ENCODE results near the gene ICE1.

DNA sequence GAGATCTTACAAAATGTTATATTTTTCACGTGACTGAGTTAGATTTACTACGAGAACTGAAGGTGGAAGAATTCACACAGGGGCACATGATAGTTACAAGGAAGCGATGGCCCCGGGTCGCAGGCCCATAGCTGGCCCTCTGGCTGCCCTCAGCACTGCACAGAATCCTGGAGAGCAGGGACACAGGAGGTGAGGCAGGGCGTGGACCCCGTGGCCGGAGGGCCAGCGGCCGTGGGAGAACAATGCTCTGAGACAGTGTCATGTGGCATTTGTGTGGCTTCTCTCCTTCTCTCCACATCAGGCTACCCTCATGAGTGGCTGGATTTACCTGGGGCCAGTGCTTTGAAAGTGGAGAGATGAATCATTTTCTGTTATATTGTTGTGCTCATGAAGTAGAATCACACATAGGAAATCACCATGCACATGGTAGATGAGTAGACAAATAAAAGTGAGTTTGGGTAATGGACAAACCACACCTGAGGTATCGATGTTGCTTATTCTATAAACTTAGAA is 89.5 kb downstream of the ICE1 start:
- TF ChIP-seq NR2C2 (CRISPR knock-in tag; IDR thresholded peaks at IDR 0.05) (no peak), RELA (CRISPR knock-in tag; IDR thresholded peaks at IDR 0.05; ENCODE audit: borderline replicate concordance) (no peak), NFATC4 (CRISPR knock-in tag; IDR thresholded peaks at IDR 0.05) (no peak), NFE2L1 (CRISPR knock-in tag; IDR thresholded peaks at IDR 0.05) (no peak), ESRRA (CRISPR knock-in tag; IDR thresholded peaks at IDR 0.05; ENCODE audit: borderline replicate concordance) (no peak), KAT7 (CRISPR knock-in tag; IDR thresholded peaks at IDR 0.05; ENCODE audit: borderline replicate concordance) (no peak), GABPB1 (CRISPR knock-in tag; IDR thresholded peaks at IDR 0.05) (no peak)
- TF ChIP-seq, protein P1, sequence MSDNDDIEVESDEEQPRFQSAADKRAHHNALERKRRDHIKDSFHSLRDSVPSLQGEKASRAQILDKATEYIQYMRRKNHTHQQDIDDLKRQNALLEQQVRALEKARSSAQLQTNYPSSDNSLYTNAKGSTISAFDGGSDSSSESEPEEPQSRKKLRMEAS (CRISPR knock-in tag; IDR thresholded peaks at IDR 0.05): no peak
- TF ChIP-seq, protein P2, sequence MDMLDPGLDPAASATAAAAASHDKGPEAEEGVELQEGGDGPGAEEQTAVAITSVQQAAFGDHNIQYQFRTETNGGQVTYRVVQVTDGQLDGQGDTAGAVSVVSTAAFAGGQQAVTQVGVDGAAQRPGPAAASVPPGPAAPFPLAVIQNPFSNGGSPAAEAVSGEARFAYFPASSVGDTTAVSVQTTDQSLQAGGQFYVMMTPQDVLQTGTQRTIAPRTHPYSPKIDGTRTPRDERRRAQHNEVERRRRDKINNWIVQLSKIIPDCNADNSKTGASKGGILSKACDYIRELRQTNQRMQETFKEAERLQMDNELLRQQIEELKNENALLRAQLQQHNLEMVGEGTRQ (CRISPR knock-in tag; IDR thresholded peaks at IDR 0.05): no peak
- TF ChIP-seq, protein P3, sequence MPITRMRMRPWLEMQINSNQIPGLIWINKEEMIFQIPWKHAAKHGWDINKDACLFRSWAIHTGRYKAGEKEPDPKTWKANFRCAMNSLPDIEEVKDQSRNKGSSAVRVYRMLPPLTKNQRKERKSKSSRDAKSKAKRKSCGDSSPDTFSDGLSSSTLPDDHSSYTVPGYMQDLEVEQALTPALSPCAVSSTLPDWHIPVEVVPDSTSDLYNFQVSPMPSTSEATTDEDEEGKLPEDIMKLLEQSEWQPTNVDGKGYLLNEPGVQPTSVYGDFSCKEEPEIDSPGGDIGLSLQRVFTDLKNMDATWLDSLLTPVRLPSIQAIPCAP (CRISPR knock-in tag; IDR thresholded peaks at IDR 0.05): no peak
- TF ChIP-seq, protein P4, sequence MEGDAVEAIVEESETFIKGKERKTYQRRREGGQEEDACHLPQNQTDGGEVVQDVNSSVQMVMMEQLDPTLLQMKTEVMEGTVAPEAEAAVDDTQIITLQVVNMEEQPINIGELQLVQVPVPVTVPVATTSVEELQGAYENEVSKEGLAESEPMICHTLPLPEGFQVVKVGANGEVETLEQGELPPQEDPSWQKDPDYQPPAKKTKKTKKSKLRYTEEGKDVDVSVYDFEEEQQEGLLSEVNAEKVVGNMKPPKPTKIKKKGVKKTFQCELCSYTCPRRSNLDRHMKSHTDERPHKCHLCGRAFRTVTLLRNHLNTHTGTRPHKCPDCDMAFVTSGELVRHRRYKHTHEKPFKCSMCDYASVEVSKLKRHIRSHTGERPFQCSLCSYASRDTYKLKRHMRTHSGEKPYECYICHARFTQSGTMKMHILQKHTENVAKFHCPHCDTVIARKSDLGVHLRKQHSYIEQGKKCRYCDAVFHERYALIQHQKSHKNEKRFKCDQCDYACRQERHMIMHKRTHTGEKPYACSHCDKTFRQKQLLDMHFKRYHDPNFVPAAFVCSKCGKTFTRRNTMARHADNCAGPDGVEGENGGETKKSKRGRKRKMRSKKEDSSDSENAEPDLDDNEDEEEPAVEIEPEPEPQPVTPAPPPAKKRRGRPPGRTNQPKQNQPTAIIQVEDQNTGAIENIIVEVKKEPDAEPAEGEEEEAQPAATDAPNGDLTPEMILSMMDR (IDR thresholded peaks at IDR 0.05): no peak
- TF ChIP-seq, protein P5, sequence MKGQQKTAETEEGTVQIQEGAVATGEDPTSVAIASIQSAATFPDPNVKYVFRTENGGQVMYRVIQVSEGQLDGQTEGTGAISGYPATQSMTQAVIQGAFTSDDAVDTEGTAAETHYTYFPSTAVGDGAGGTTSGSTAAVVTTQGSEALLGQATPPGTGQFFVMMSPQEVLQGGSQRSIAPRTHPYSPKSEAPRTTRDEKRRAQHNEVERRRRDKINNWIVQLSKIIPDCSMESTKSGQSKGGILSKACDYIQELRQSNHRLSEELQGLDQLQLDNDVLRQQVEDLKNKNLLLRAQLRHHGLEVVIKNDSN (CRISPR knock-in tag; IDR thresholded peaks at IDR 0.05): no peak
- TF ChIP-seq, protein P6, sequence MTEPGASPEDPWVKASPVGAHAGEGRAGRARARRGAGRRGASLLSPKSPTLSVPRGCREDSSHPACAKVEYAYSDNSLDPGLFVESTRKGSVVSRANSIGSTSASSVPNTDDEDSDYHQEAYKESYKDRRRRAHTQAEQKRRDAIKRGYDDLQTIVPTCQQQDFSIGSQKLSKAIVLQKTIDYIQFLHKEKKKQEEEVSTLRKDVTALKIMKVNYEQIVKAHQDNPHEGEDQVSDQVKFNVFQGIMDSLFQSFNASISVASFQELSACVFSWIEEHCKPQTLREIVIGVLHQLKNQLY (CRISPR knock-in tag; IDR thresholded peaks at IDR 0.05): no peak
- TF ChIP-seq, protein P7, sequence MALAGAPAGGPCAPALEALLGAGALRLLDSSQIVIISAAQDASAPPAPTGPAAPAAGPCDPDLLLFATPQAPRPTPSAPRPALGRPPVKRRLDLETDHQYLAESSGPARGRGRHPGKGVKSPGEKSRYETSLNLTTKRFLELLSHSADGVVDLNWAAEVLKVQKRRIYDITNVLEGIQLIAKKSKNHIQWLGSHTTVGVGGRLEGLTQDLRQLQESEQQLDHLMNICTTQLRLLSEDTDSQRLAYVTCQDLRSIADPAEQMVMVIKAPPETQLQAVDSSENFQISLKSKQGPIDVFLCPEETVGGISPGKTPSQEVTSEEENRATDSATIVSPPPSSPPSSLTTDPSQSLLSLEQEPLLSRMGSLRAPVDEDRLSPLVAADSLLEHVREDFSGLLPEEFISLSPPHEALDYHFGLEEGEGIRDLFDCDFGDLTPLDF (CRISPR knock-in tag; IDR thresholded peaks at IDR 0.05): no peak

All from WTC11 (cell line).